ENCODE data around the gene COL4A2.

COL4A2 gene

DNA sequence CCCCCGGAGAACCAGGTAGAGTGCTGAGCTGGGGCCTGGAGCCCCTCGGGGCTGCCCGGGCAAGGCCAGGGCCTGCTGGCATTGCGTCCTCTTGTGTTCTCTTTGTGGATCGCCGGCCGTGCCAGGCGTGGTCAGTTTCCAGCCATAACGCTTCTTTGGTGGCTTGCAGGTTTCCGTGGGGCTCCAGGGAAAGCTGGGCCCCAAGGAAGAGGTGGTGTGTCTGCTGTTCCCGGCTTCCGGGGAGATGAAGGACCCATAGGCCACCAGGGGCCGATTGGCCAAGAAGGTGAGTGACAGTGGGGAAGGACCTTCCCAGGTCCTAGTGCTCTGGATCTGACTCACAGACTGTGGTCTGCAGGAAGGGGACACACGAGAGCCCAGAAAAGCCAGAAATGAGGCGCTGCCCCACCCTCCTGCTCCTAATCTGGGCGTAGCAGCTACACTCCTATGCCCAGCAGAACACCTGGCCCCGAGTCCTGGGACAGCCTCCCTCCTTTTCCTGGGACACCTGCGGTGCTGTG, 197.0 kb downstream of the COL4A2 start:
- DNase-seq: no peak

DNA sequence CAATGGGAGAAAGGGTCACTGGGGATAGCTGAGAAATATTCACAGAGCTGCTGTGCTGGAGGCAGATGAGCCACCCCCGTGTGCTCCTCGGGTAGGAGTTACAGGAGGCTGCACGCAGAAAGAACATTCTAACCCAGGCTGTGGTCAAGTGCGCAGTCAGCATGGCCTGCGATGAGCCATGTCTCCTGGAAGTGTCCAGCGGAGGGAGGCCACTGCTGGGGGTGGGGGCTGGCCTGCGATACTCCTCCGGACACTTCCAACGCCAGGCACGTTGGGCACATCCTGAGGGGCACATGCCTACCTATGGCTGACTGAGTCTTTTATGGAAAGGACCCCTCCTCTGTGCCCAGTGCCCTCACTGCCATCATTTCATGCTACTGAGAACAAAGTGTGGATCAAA, 198.5 kb downstream of the COL4A2 start:
- no peak for DNase-seq

DNA sequence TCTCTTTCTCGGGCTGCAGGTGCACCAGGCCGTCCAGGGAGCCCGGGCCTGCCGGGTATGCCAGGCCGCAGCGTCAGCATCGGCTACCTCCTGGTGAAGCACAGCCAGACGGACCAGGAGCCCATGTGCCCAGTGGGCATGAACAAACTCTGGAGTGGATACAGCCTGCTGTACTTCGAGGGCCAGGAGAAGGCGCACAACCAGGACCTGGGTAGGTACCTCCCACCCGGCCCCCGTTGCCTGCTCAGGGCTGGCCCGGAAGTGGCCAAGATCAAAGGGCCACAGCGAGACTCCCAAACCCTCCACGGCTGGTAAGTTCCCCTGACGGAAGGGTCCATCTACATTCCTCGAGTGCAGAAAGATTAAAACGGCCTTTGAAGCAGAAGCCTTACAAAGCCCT, 199.3 kb downstream of the COL4A2 start:
- no peak for DNase-seq

DNA sequence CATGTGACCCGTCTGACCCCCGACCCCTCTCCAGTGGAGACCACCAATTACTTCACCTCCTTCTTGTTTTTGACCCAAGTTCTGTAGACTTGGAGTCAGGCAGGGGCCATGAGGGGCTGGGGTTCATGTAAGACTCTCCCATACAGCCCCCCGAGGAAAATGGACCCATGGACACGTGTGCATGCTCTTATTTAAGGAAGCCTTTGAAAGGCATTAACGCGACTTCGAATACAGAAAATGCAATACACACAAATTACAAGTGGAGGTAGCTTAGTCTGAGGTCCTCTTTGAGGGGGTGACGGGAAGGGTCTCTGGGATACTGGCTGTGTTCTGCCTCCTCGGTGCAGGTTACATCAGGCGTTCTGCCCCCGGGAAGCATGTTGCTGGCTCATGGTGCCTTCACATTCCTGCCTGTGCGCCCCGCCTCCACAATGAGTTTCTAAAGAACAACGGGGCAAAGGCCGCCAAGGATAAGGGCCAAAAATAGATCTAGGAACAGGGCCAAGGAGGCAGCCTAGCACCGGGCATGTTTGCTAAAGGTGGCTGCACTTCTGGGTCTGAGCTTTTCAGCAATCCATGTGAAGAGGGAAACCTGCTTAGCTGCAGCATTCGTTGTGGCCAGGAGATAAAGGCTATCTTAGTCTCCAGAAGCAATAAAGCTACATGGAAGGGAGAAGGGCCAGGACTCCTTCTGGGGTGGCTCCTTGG, 199.9 kb downstream of the COL4A2 start:
- DNase-seq: no peak

DNA sequence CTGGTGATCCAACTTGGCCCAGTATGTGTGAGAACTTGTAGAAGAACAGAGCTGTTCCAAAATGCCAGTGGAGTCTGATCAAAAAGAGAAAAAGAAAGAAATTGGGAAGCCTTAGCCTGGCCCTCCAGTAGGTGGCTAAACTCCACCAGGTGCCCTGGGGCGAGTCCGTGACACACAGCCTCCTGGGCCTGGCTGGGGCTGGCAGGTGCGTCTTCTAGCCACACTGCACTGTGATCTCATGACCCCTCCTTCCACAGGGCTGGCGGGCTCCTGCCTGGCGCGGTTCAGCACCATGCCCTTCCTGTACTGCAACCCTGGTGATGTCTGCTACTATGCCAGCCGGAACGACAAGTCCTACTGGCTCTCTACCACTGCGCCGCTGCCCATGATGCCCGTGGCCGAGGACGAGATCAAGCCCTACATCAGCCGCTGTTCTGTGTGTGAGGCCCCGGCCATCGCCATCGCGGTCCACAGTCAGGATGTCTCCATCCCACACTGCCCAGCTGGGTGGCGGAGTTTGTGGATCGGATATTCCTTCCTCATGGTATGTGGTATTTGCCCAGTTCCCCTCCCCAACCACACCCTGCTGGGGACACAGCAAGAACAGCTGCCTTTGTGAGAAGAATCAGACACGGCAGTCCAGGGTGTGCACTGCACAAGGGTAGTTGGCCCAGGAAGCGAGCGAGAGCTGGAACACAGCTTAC, 200.7 kb downstream of the COL4A2 start:
- no peak for DNase-seq

DNA sequence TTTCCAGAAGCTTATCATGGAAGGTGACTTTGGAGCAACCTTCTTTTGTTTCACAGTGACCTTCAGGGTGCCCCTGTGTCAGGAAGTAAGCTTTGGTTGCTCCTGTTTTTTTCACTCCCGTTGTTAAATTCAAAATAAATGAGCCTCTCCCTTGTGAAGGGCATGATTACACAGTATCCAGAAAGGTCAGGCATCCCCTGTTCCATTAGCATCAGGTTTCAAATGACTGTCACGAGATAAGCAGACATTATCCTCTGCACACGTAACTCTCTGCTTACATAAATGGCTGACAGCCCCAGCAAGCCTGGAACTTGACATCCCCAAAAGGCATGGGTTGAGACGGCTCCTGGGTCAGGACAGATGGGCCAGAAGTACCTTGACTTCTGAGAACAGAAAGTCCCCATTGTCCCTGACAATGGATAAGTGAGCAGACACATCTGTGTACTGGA, 202.4 kb downstream of the COL4A2 start:
- no peak for DNase-seq

DNA sequence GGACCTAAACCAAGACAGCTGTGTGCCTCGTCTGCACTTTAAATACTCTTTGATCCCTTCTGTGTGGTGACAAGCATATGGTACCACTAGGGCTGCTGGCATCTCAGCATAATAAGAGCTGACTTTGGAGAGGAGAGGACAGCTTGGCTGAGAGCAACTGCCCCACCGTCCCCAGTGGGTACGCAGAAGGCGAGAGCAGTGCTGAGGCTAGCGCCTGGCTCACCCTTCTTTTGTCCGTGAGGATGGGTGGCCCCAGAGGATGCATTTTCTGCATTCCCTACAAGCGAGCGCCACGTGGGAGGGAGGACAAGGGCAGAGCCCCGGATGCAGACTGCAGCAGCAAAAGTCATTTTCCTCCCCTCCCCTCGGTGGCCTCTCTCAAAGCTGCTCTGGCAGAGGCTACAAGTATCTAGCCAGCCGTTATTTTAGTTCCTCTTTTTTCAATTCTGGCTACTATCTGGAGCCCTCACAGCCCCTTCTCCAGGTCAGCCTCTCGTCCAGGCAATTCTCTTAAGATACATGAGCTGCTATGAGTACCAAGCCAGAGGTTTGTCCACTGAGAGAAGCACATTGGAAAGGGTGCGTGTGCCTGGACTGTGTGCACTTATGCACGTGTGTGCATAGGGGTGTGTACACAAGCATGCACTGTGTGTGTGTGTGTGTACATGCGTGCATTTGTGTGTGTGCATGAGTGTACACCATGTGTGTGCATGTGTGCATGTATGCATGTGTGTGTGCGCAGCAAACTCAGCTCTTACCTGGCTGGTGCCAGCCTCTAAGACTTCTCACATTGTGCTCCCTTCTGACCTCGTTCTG, 203.1 kb downstream of the COL4A2 start:
- DNase-seq: no peak

DNA sequence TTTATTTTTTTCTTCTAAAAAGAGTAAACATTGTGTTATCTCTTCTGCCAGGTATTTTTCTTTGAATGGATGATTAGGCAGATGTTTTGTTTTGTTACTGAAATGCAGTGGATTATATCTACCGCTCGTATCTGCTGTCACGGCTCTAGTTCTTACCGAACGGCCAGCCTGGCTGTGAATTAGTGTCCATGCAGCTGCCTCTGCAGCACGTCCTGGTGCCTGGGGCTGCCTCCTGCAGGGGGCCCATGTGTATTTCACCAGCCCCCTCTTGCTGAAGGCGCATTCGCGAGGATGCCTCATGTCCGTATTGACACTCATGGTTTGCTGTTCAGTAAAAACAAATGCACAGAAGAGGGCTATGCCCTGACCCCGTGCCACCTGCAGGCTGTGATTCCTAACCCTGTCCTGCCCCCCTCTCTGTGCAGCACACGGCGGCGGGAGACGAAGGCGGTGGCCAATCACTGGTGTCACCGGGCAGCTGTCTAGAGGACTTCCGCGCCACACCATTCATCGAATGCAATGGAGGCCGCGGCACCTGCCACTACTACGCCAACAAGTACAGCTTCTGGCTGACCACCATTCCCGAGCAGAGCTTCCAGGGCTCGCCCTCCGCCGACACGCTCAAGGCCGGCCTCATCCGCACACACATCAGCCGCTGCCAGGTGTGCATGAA, 204.6 kb downstream of the COL4A2 start:
- no peak for DNase-seq

DNA sequence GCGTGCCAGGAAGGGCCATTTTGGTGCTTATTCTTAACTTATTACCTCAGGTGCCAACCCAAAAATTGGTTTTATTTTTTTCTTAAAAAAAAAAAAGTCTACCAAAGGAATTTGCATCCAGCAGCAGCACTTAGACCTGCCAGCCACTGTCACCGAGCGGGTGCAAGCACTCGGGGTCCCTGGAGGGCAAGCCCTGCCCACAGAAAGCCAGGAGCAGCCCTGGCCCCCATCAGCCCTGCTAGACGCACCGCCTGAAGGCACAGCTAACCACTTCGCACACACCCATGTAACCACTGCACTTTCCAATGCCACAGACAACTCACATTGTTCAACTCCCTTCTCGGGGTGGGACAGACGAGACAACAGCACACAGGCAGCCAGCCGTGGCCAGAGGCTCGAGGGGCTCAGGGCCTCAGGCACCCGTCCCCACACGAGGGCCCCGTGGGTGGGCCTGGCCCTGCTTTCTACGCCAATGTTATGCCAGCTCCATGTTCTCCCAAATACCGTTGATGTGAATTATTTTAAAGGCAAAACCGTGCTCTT, 205.2 kb downstream of the COL4A2 start:
- no peak for DNase-seq

DNA sequence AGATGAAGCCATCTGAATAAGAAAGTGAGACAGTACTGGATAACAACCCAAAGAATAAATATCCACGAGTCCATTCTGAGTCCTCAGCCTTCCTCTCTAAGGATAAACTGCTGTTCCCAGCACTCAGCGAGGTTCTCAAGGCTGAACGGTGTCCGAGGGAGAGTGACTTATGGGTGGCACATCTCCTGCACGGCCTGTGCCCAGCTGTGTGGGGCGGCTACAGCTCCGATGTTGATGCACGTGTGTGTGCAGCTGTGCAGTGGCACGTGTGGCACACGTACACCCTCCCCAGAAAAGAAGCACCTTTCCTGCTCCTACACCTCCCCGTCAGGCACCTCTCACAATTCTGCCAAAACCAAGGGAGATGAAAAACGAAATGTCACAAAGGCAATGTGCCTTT, 209.4 kb downstream of the COL4A2 start:
- no peak for DNase-seq

DNA sequence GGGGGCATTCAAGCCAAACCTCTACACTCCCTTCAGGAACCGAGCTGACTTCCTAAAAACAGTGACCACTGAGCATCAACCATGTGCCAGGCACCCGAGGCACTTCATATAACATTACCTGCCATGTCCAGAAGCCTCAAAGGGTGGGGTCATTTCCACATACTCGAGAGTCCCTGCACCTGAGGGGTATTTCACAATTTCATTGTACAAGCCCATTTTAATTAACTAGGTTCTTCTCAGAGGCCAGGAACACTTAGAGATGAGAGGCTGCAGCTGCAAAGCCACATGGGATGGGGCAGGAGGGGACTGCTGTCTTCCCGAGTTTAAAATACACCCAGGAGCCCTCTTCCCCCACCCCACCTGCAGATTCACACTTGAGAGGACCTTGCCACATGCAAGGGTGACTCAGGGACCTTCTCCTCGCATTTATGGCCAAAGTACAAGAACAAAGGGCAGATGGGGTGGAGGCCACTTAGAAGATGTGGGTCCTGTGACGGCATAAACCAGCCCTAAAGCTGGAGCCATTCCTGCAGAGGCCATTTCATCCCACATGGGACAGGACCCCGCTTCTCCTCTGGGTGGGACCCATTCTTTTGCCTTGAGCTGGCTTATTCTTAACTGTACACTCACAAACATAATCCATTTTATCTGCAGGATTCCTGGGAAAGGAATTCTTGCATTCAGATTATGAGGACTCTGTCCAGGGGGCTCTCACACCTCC, 210.6 kb downstream of the COL4A2 start:
- DNase-seq: no peak

DNA sequence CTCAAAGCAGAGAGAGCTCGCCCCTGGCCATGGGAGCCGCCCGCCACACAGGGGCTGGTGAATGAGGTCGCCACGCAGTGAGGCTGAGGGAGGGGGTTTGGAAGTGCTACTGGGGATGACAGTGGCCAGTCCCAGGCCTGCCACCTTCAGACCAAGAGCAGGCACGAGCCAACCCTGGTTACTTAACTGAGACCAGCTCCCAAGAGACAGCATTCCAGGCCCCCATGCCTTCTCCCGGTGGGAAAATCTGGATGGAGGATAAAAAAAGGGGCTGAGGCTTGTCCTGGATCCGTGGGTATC, 211.1 kb downstream of the COL4A2 start:
- no peak for DNase-seq

DNA sequence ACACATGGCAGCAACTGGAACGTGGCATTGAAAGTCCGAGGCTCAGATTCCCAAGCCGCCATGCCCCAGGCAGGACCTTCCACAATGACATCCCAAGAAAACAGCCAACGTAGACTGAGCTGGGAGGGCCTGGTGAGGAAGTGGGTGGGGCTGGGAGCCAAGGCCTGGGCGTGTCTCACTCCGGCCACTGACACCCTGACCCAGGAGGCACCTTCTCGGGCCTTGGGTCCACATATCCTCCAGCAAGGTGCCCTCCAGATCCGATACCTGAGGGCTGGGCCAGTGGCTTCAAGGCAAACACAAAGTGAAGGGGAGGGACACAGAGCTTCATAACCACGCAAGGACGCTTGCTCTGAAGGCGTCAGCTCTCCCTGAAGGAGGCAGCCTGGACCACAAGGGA, 211.5 kb downstream of the COL4A2 start:
- DNase-seq: no peak

DNA sequence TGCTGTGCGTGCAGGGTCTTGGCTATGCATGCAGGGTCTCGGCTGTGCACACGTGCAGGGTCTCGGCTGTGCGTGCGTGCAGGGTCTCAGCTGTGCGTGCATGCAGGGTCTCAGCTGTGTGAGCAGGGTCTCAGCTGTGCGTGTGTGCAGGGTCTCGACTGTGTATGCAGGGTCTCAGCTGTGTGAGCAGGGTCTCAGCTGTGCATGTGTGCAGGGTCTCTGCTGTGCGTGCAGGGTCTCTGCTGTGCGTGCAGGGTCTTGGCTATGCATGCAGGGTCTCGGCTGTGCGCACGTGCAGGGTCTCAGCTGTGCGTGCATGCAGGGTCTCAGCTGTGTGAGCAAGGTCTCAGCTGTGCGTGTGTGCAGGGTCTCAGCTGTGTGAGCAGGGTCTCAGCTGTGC, 212.0 kb downstream of the COL4A2 start:
- no peak for DNase-seq

DNA sequence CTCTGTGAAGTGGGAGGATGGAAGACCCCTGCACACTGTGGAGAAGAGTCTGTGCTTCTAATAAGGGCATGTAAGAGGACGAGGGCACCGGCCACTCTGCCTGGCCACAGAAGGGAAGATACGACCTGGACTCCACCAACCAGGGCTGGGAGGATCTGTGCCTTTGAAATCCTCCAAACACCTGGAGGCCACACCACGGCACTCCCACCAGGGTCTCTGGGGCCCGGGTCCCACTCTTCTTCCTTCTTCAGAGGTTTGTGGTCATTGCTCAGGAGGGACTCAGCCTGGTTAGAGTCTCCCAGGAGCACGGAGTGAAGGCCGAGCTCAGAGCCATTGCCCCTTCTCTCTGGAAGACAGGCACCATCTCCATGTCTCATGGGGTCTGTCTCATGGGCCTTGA, 212.4 kb downstream of the COL4A2 start:
- no peak for DNase-seq

DNA sequence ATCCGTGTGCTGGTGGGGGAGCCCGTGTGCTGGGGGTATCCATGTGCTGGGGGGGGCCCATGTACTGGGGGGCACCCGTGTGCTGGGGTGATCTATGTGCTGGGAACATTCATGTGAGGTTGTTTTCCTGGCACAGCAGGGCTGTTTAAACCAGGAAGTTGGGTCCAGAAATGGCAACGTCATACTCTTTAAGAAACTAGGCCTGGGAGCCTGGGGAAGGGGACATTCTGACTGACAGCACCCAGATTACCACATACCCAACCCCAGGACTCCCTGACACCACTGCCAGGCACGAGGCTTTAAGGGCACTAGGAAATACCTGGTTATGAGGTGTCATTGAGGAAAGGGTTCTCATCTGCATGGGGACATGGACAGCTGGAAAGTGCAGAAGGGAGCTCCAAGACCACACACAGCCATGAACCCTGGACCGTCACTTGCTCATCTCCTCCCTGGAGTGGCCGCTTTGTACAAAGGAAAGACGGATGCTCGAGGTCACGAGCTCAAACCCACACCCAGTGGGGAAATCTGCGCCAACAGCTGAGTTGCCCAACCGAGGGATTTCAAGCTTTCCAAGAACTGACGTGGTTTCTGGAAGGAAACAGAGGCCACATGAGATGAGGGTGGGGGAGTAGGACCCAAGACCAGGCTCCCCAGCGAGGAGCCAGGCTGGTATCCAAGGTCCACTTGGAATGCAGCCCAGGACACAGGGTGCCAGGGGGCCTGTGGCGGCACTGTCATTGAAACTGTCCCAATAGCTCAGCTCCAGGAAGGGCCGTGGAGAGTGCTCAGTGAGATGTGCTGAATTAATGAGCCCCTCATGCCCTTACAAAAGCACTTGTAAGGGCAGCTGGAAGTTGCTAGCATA, 213.6 kb downstream of the COL4A2 start:
- DNase-seq: no peak

DNA sequence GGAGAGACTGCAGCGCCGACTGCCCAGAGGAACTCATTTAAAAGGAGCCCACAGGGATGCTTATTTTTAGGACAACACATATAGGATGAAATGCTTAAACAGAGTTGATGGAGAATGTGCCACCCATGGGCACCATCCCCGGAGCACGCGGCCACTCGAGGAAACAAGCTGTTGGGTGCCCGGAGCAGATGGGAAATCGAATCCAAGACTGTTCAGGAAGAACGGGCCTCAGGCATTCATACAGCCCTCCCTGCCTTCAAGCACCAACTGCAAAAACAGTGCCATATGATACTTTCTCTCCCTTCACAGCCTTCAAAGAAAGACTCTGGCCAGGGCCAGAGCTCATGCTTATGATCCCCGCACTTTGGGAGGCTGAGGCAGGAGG, 214.2 kb downstream of the COL4A2 start:
- DNase-seq: no peak

DNA sequence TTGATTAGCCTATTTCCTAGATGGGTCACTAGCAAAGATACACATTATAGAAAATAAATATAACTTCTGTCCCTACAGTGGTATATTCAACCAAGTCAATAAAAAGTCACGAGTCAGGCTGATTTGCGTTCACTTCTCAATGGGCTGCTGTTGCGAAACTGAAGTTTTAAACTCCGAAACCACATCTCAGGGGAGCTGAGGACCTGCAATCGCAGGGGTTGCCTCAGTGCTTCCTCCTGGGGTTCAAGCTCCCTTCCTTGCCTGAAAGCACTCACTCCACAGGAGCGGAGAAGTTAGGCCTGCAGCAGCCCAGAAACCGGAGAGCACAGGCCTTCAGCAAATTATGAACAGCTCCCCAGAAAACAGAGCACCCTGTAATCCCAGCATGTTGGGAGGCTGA, 214.9 kb downstream of the COL4A2 start:
- DNase-seq: no peak

DNA sequence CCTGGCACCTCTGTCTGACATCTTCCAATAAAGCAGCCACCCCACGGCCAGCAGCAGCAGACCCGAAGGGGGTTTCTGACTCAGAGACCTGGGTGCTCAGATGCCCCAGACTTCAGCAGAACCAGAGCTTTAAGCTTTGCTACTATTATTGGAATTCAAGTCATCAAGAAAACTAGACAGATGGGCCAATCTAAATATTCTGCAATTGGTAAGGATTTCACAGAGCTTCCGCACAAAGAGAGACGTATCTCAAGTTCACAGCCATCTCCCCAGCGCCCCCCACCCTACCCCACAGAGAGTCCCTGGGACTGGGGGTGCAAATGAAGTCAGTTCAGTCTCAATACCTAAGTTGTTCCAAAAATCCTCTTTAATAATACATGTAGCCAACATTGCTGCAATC, 215.6 kb downstream of the COL4A2 start:
- no peak for DNase-seq

DNA sequence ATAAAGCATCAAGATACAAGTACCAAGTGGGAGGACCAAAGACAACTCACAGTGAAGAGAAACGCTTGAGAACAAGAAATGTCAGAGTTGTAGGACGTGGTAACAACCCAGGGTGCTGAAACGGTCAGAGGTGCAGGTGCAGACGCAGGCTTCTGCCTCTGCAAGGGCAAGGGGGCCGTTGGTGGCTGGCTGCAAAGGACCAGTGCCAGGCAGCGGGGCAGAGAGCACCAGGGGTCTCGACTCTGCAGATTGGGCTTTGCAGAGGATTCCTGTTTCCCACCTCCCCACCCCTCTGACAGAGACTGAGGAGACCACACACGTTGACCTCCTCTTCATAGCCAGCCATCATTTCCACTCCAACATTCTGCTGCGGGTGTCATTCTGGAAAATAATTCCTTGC, 216.1 kb downstream of the COL4A2 start:
- DNase-seq: no peak

DNA sequence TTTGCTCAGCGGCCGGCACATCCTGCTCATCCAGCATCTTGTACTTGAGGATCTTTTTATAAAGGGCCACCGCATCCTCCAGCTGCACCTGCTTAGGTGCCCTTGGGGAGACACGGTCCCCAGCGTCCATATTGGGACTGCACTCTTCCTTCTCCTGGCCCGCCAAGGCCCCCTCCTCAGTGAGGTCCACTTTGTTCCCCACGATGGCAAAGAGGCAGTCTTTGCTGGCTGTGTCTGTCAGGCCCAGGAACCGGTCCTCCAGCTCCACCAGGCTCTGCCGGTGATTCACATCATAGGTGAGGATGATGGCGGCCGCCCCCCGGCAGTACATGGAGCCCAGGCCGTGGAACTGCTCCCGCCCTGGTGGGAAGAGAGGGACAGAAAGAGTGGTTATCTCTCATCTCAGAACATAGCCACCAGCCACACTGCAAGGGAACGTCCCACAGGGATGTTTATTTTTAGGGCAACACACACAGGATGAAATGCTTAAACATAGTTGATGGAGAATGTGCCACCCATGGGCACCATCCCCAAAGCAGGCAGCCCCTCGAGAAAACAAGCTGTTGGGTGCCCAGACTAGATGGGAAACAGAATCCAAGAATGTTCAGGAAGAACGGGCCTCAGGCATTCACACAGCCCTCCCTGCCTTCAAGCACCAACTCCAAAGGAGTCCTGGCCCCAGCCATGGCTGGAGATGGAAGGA, 216.9 kb downstream of the COL4A2 start:
- no peak for DNase-seq
